Fibroblast of skin of abdomen (primary cell): ENCODE data around the gene IFTAP.
"Not testable (repeated sequence)": the region's sequence is repeated elsewhere in the genome, so short reads cannot be mapped to it uniquely, and the experiment has no call there.

ENCODE experiments used
- DNase-seq: peaks from one replicate; pipeline ENCODE4 v3.0.0-alpha.2; 2013

IFTAP gene

GRCh38 chr11:36657610-36658267 lies 63.4 kb downstream of the IFTAP start:
- peak; percentile 4 for DNase-seq

- not testable (repeated sequence) for DNase-seq
Observed at GRCh38 chr11:36661359-36661758, 67.1 kb downstream of the IFTAP start.

- peak; percentile 51 for DNase-seq
Observed at GRCh38 chr11:36672815-36673450, 78.6 kb downstream of the IFTAP start.

GRCh38 chr11:36679547-36679946 lies 85.2 kb downstream of the IFTAP start:
- DNase-seq, result not testable (repeated sequence)

- no peak for DNase-seq
Observed at GRCh38 chr11:36683818-36684217, 89.5 kb downstream of the IFTAP start.

- no peak for DNase-seq
Observed at GRCh38 chr11:36684840-36685801, 90.8 kb downstream of the IFTAP start.

- no peak for DNase-seq
Observed at GRCh38 chr11:36688132-36688531, 93.8 kb downstream of the IFTAP start.

GRCh38 chr11:36688571-36689291 lies 94.4 kb downstream of the IFTAP start:
- no peak for DNase-seq

- no peak for DNase-seq
Observed at GRCh38 chr11:36689442-36689841, 95.1 kb downstream of the IFTAP start.

GRCh38 chr11:36692704-36693103 lies 98.4 kb downstream of the IFTAP start:
- no peak for DNase-seq

GRCh38 chr11:36693139-36693843 lies 99.0 kb downstream of the IFTAP start:
- no peak for DNase-seq

- DNase-seq, result no peak
Observed at GRCh38 chr11:36695111-36695510, 100.8 kb downstream of the IFTAP start.

GRCh38 chr11:36695571-36695970 lies 101.3 kb downstream of the IFTAP start:
- no peak for DNase-seq

- DNase-seq, result no peak
Observed at GRCh38 chr11:36696550-36696949, 102.2 kb downstream of the IFTAP start.

- no peak for DNase-seq
Observed at GRCh38 chr11:36699271-36699670, 105.0 kb downstream of the IFTAP start.

GRCh38 chr11:36700246-36700645 lies 105.9 kb downstream of the IFTAP start:
- DNase-seq, result no peak

- peak; percentile 63 for DNase-seq
Observed at GRCh38 chr11:36702330-36703054, 108.2 kb downstream of the IFTAP start.

- no peak for DNase-seq
Observed at GRCh38 chr11:36703055-36703404, 108.7 kb downstream of the IFTAP start.
